ENCODE results near the gene CDCA8.

The CDCA8 gene

DNA sequence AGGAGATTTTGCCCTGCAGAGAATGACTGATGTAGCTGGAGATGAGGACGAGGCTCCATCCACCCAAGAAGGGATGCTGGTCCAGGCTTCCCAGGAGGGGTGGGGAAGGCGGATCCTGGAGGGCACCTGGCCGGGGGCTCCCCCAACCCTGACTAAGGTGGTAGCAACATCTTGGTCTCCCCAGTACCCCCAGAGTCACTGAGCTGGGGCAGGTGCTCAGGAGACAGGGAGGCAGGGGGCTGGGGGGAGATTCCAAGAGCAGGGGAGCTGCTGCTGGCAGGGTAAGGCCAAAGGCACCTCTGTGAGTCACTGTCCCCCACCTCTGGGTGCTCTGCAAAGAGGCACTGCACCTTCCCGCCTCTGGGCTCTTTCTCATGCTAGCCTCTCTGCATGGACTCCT is 24.0 kb downstream of the CDCA8 start:
- no peaks in the 10 kb centered on the region for H3K9me3 Mint-ChIP-seq
- no peaks in the 10 kb centered on the region for H3K36me3 Mint-ChIP-seq
- no peak overlapping the region for H3K27ac Mint-ChIP-seq
- H3K27me3 Mint-ChIP-seq, result no peaks in the 10 kb centered on the region
- DNase-seq, result no peak
- no peak for ATAC-seq (replicated peaks)
- H3K4me1 Mint-ChIP-seq, result no peaks in the 10 kb centered on the region
- no peak overlapping the region for H3K4me3 Mint-ChIP-seq

DNA sequence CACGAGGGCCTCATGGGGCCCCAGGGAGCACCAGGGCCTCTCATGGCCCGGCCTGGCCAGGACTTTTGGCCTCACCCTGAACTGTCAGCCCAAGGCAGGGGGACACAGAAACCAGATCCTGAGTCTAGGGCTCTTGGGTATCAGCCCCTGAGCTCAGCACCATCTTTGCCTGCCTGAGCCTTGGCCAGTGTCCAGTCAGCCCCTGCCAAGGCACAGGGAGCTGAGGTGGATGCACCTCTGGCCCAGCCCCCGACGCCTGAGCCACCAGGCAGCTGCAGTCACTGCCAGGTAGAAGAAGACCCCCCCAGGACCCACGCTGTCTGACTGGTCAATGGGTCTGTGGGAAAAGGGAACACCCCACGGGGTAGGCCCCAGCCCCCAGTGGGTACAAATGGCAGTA is 25.3 kb downstream of the CDCA8 start:
- Mint-ChIP-seq H3K4me1 (no peaks in the 10 kb centered on the region), H3K27me3 (no peaks in the 10 kb centered on the region), H3K4me3 (no peak overlapping the region), H3K36me3 (no peaks in the 10 kb centered on the region), H3K9me3 (no peaks in the 10 kb centered on the region), H3K27ac (no peak overlapping the region)
- DNase-seq (no peak), ATAC-seq (replicated peaks) (no peak)

DNA sequence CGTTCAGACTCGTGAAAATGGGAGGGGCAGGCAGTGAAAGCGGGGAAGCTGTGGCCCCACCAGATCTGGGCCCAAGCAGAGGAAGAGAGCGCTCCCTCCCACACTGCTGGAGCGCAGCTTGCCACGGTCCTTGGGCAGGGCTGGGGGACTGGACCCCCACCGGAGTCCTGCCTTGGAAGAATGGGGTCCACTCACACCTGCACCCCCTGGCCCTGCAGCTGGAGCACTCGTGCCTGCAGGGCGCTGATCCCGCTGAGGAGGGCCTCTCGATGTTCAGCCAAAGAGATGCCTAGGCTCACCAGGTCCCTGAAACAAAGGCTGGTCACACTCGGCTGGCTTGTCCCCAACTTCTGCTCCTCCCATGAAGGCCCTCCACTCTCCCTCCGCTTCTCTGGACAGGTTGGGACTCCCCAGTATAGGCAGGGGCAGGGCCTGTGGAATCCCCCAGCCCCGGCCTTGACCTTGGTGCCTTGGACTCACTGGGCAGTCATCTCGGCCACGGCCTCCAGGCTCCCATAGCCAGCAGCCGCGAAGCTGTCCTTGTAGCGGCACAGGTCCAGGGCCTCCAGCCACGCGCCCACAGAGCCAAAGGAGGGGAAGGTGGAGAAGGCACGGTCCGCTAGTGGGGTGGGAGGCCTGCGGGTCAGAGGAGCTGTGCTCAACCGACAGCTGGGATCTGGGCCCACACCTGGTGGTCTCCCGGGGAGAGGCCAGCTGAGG is 26.0 kb downstream of the CDCA8 start:
- no peak overlapping the region for H3K27ac Mint-ChIP-seq
- ATAC-seq (replicated peaks) (no peak), DNase-seq (no peak)
- H3K4me1 Mint-ChIP-seq, result no peaks in the 10 kb centered on the region
- H3K9me3 Mint-ChIP-seq, result no peaks in the 10 kb centered on the region
- H3K27me3 Mint-ChIP-seq, result no peaks in the 10 kb centered on the region
- H3K36me3 Mint-ChIP-seq, result no peaks in the 10 kb centered on the region
- no peak overlapping the region for H3K4me3 Mint-ChIP-seq

DNA sequence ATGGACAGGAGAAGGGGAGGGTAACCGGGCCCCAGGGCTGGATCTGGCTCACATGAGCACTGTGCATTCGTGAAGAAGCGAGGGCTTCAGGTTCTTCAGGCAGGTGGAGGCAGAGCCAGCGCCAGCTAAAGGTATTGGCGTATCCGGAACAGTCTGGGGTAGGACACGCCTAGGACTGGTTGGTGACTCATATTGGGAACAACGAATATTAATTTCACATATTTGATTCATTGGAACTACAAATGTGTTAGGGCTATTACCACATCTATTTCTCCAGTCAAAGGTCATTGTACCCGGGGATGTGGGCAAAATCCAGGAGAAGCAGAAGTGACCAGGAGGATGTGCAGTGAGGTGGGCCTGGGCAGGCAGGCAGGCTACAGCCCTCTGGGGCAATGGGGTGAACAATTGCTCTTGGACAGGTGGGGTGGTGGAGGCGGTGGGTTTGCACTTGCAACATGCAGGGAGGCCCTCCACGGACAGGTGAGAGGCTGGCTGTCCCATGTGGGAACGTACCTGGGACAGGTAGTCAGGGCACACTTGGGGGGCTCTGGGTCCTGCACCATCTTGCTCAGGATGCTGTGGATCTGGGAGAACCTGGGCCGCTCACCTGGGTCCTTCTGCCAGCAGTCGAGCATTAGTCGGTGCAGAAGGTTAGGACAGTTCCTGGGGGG is 26.7 kb downstream of the CDCA8 start:
- H3K27ac Mint-ChIP-seq, result no peak overlapping the region
- DNase-seq, result no peak
- peaks cover 3 to 4% of the 10 kb centered on the region in 2 donors for H3K27me3 Mint-ChIP-seq
- H3K9me3 Mint-ChIP-seq, result no peaks in the 10 kb centered on the region
- H3K4me3 Mint-ChIP-seq, result no peak overlapping the region
- no peak for ATAC-seq (replicated peaks)
- no peaks in the 10 kb centered on the region for H3K4me1 Mint-ChIP-seq
- no peaks in the 10 kb centered on the region for H3K36me3 Mint-ChIP-seq

DNA sequence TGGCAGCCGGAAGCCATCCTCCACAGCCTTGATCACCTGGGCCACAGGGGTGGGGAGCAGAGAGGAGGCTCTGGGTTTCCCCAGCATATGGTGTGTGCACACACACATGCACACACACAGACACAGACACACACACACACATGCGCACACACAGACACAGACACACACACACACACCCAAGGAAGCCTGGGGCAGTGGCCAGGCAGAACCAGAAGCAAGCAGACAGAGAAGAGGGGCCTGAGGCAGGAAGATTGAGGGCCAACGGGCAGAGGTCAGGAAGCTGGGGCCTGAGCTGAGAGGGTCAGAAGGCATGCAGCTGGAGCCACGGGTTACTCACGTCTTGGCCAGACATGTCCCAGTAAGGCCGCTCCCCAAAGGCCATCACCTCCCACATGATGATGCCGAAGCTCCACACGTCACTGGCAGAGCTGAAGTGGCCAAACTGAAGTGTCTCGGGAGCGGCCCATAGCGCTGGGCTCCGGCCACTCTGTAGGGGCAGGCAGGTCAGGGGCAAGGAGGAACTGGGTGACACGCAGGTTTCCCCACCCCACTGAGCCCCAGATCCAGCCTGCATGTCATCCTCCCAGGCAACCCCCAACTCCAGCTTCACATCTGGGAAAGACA is 27.4 kb downstream of the CDCA8 start:
- H3K27me3 Mint-ChIP-seq, result peaks cover 9 to 10% of the 10 kb centered on the region in 2 donors
- ATAC-seq (replicated peaks) (no peak), DNase-seq (no peak)
- H3K36me3 Mint-ChIP-seq, result no peaks in the 10 kb centered on the region
- no peak overlapping the region for H3K27ac Mint-ChIP-seq
- H3K4me3 Mint-ChIP-seq, result no peak overlapping the region
- no peaks in the 10 kb centered on the region for H3K4me1 Mint-ChIP-seq
- no peaks in the 10 kb centered on the region for H3K9me3 Mint-ChIP-seq

DNA sequence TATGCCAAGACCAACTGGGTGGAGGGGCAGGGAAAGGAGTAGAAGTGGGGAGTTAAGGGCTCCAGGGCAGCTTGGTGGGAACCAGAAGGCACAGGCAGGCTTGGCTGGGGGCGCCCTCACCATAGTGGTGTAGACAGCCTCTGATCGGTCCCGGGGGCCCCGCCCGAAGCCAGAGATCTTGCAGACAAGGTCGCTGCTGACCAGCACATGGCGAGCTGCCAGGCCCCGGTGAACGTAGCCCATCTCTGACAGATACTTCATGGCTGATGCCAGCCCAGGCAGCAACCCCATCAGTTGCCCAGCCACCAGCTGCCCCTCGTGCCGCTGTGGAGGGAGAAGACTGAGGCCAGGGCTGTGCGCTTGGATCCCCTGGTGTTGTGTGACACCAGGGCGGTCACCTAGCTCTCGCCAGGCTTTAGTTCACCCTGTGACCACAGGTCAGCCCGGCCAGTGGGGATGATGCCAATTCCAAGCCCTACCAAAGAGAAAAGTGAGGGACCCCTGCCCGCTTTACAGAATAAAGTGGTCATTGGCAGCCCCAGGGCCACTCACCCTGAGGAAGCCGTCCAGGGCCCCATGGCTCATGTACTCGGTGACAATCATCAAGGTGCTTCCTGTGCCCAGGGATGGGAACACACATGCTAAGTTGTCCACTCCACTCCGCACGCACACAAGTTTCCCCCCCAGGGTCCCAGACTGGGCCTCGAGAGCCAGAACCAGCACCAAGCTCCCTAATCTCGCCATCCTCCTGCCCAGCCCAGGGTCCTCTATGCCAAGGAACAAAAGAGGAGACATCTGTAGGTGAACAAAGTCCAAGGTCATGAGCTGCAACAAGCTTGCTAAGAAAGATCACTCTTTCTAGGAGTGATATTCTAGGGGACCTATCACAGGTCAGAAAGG is 28.2 kb downstream of the CDCA8 start:
- H3K4me3 Mint-ChIP-seq, result no peak overlapping the region
- no peaks in the 10 kb centered on the region for H3K4me1 Mint-ChIP-seq
- no peak for DNase-seq
- peaks cover 15 to 18% of the 10 kb centered on the region in 2 donors for H3K27me3 Mint-ChIP-seq
- H3K27ac Mint-ChIP-seq, result no peak overlapping the region
- no peaks in the 10 kb centered on the region for H3K36me3 Mint-ChIP-seq
- ATAC-seq (replicated peaks), result no peak
- no peaks in the 10 kb centered on the region for H3K9me3 Mint-ChIP-seq

DNA sequence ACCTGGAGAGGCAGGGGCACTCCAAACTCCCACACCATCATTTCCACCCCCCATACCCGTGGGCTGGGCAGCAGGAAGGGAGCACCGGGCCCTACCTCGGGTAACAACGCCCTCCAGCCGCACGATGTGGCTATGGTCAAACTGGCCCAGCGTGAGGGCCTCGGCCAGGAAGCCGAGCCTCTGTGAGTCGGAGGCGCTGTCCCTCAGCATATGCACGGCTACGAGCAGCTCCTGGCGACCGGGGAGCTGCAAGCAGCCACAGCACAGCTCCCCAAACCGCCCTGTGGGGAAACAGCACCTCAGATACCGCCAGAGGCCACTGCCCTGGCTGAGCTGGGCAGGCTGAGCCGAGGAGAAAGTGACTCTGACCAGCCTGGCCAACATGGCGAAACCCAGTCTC is 29.2 kb downstream of the CDCA8 start:
- Mint-ChIP-seq H3K27ac (no peak overlapping the region), H3K27me3 (peaks cover 20 to 26% of the 10 kb centered on the region in 2 donors), H3K4me1 (no peaks in the 10 kb centered on the region), H3K36me3 (no peaks in the 10 kb centered on the region), H3K4me3 (no peak overlapping the region), H3K9me3 (no peaks in the 10 kb centered on the region)
- DNase-seq, result no peak
- no peak for ATAC-seq (replicated peaks)

DNA sequence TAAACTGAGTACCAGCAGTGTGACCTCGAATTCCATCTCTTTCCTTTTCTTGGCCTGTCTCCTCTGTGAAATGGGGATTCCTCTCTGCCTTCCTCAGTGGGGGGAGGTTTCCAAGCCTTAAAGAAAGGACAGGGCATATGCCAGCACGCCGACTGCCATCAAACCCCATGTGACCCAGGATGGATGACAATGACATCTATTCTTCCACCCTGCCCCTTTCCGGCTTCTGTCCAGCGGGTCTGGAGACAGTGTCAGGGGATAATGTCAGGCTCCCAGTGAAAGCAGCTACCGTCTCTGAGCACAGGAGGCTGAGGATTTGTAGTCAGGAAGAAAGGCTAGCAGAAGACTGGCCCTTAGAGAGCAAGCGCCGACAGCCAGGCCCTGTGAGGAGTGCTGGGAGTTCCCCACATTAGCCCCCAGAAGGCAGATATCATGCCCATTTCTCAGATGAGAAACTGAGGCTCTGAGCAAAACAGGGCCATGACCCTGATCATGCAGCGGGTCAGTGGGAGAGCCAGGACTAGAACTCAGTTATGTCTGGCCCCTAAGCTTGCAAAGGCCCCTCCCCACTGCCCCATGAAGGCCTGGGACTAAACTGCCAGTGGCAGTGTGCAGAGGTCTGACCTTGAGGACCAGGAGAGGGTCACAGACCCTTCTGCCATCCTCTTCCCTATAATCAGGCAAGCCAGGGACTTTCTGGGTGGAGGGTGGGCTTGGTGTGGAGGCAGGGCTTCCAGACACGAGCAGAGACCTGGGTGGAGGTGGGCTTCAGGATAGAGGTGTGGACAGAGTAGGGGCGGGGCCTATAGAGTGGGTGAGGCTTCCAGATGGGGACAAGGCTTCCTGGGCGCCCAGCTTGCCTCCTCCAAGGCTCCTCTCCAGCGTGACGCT is 30.1 kb downstream of the CDCA8 start:
- no peak for ATAC-seq (replicated peaks)
- H3K4me3 Mint-ChIP-seq, result no peak overlapping the region
- no peak for DNase-seq
- H3K9me3 Mint-ChIP-seq, result no peaks in the 10 kb centered on the region
- H3K27ac Mint-ChIP-seq, result no peak overlapping the region
- H3K36me3 Mint-ChIP-seq, result no peaks in the 10 kb centered on the region
- H3K27me3 Mint-ChIP-seq, result peaks cover 20 to 26% of the 10 kb centered on the region in 2 donors
- H3K4me1 Mint-ChIP-seq, result no peaks in the 10 kb centered on the region

DNA sequence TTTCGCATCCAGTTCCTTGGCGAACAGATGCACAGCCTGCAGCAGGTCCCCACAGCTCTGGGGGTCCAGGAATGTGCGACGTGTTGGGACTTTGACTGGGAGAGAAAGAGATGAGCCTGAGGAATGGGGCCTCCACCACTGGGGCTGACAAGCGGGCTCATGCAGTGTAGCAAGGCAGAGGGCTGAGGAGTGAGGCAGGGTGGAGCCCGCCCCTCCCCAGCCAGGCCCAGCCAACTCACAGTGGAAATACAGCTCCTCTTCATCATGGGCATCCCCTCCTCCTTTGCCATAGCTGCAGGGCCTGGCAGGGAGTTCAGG is 30.7 kb downstream of the CDCA8 start:
- H3K27ac Mint-ChIP-seq, result no peak overlapping the region
- H3K4me1 Mint-ChIP-seq, result no peaks in the 10 kb centered on the region
- ATAC-seq (replicated peaks), result no peak
- H3K27me3 Mint-ChIP-seq, result peaks cover 26 to 32% of the 10 kb centered on the region in 2 donors
- no peaks in the 10 kb centered on the region for H3K9me3 Mint-ChIP-seq
- H3K4me3 Mint-ChIP-seq, result no peak overlapping the region
- H3K36me3 Mint-ChIP-seq, result no peaks in the 10 kb centered on the region
- no peak for DNase-seq

DNA sequence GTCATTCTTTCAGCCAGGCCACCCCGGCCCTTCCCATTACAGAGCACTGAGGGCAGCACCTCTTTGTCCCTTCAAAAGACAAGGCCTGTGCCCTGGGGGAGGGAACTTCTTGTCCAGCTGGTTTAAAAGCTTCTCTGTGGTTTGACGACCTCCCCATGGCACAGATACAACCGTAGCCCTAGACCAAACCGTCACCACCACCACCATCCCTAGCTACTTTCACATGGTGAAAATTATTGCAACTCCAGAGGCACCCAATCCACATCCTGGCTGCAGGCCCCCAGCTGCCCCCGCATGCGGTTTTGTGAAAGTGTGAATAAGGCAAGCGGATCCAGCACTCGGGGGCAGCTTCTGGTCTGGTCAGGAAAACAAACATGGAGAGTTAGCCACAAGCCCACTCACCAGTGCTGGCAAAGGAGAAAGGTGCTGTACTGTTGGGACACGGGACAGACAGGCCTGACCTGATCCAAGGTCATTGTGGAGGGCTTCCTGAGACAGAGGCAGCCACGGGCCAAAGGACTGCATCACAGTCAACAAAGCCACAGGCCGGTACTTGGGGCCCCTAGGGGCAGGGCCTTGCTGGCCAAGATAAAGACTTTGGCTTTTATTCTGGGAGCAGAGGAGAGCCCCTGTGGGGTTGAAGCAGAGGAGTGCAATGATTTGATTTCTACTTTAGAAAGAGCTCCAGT is 31.2 kb downstream of the CDCA8 start:
- no peaks in the 10 kb centered on the region for H3K36me3 Mint-ChIP-seq
- H3K27ac Mint-ChIP-seq, result no peak overlapping the region
- DNase-seq (no peak), ATAC-seq (replicated peaks) (no peak)
- no peak overlapping the region for H3K4me3 Mint-ChIP-seq
- no peaks in the 10 kb centered on the region for H3K9me3 Mint-ChIP-seq
- H3K27me3 Mint-ChIP-seq, result peaks cover 31 to 37% of the 10 kb centered on the region in 2 donors
- H3K4me1 Mint-ChIP-seq, result no peaks in the 10 kb centered on the region

DNA sequence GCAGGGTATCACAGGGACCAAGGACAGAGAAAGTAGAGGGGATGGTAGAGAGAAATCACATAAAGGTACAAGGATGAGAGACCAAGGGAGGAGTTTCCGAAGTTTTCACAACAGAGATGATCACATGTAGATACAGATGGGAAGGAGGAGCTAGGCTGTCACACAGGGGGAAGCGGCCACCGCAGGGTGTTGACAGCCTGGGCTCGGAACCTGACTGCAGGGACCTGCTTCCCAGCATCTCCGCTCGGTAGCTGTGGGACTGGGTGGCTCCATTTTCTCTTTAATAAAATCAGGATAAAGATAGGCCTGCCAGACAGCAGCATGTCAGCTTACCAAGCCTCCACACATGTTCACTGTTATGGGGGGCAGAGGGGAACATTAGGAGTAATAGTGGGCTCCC is 32.3 kb downstream of the CDCA8 start:
- peaks cover 35 to 41% of the 10 kb centered on the region in 2 donors for H3K27me3 Mint-ChIP-seq
- no peaks in the 10 kb centered on the region for H3K4me1 Mint-ChIP-seq
- H3K27ac Mint-ChIP-seq, result no peak overlapping the region
- DNase-seq (no peak), ATAC-seq (replicated peaks) (no peak)
- no peak overlapping the region for H3K4me3 Mint-ChIP-seq
- no peaks in the 10 kb centered on the region for H3K9me3 Mint-ChIP-seq
- H3K36me3 Mint-ChIP-seq, result no peaks in the 10 kb centered on the region

DNA sequence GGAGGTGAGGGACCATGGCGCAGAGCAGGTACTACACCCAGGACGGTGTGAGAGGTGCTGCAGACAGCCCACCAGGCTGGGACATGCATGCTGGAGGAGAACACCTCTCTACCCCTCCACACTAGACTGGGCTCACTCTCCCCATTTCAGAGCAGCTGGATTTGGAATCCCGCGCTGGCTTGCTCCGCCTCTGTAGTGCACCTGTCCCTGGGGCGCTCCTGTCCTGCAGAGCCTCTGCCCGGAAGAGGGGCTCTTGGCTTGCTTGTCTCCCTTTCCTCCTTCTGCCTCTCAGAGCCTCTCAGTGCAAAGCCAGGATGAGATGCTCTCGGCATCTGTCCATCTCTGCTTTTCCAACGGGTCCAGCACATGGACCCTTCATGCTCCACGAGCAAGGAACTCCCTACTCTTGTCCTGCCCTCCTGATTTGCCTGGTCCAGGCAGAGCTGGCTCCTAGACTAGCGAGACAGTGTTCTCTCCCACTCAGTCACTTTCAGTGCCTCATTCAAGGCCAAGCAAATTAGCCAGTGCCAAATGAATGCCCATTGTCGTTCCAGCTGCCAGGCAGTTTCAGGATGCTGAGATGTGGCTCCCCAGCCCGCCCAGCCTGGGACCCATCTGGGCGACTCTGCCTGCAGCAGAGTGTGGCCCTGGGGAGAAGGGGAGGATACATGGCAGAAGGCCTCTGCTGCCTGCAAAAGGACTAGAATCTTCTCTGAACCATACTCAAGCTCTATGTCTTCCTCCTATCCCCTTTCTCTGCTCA is 33.7 kb downstream of the CDCA8 start:
- Mint-ChIP-seq H3K4me3 (no peak overlapping the region), H3K36me3 (no peaks in the 10 kb centered on the region)
- no peak for ATAC-seq (replicated peaks)

More for the DNA sequence above, 33.7 kb downstream of the CDCA8 start:
- Mint-ChIP-seq H3K9me3 (no peaks in the 10 kb centered on the region), H3K27ac (no peak overlapping the region), H3K4me1 (no peaks in the 10 kb centered on the region), H3K27me3 (peaks cover 41 to 43% of the 10 kb centered on the region in 2 donors)
- DNase-seq, result no peak
